ENCODE measurements around the gene PTPRF.

DNA sequence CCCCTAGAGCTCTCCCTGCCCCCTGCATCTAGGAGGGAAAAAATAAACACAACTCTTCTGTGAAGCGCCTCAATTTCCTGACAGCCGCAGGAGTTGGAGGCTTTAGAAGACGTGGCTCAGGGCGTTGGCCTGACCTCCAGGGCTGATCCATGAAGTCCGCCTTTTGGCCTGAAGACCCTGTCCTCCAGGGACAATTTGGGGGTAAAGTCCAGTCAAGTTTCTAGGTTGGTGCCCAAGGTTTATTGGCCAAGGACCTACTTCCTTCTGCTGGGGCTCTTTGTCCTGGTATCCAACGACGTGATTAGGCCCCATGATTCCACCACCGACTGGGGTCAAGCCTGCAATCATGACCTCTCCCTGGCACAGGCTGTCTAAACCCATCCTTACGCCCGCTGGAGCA is 54.9 kb downstream of the PTPRF start:
- TF ChIP-seq CTCF (IDR thresholded peaks at IDR 0.05) (no peak), POLR2AphosphoS5 (IDR thresholded peaks at IDR 0.05) (no peak)
